BE2C (cell line): ENCODE measurements around the gene PA2G4.
A peak's percentile ranks its signal among the peaks of the same experiment; 100 is the strongest.

Source experiments
- DNase-seq: peaks from one replicate; pipeline ENCODE4 v3.0.0-alpha.2; 2020
- H3K27me3 ChIP-seq: fragments of 250-450 bp; sonication (Bioruptor Pico); 2 replicates; pipeline ENCODE4 v1.5.1; 2020; ENCODE audit warnings: mild to moderate bottlenecking
- H3K36me3 ChIP-seq: fragments of 250-450 bp; sonication (Bioruptor Pico); 2 replicates; pipeline ENCODE4 v1.5.1; 2020; ENCODE audit warnings: mild to moderate bottlenecking
- H3K4me1 ChIP-seq: fragments of 250-450 bp; sonication (Bioruptor Pico); 2 replicates; pipeline ENCODE4 v1.5.1; 2020
- H3K4me3 ChIP-seq: 2 replicates; pipeline ENCODE4 v1.5.1; 2011; ENCODE audit warnings: low read depth, low read length
- H3K9me3 ChIP-seq: fragments of 250-450 bp; sonication (Bioruptor Pico); 2 replicates; pipeline ENCODE4 v1.5.1; 2020
- TF ChIP-seq, protein P1 (sequence below): IDR thresholded peaks from 2 replicates; pipeline ENCODE4 v1.5.1; 2012; ENCODE audit warnings: mild to moderate bottlenecking, low read depth, low read length

The PA2G4 gene

DNA sequence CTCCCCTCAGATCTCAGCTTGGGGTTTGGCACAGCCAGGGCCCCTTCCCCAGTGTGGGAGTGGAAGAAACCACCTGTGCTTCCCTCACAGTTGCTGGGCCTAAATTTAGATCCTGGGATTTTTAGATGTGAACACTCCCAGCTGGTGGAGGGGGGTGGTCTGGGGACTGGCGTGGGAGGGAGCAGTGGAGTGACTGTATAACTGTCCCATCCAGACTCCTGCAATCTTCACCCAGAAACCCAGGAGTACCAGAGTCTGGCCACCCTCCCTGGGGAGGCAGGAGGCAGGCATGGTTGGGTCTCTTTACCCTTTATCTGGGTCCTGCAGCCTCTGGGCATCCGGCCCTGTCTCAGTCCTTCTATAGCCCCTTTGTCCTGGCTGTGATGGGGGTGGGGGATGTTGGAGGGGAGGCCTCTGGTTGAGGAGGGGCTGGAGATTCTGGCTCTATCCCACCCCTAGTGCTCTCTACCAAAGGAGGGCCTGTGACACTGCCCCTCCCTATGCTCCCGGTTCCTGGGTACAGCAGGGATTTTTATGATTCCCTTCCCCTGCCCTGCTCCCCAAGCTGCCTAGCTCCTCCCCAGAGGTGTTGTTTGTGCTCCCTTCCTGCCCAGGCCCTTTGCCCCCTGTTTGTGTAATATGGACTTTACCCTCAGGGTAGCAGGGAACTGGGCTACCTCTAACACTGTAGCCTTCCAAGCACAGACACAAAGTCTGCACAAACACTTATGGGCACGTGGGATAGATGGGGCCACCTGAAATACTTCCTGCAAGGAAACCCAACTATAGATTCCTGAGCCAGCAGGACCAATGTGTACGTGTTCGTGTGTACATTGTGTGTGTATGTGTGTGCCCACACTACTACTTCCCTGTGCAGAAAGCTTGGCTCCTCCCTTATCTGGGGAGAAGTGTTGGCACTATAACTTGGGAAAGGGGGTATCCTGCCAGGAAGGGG, 22.7 kb upstream of the PA2G4 start:
- Histone ChIP-seq H3K9me3 (no peaks in the 10 kb centered on the region), H3K27me3 (peaks cover 5% of the 10 kb centered on the region; the same call in 1 of the 2 replicates), H3K36me3 (no peaks in the 10 kb centered on the region), H3K4me3 (no peak overlapping the region), H3K4me1 (no peaks in the 10 kb centered on the region)
- DNase-seq: peak; percentile 39
- TF ChIP-seq, protein P1, sequence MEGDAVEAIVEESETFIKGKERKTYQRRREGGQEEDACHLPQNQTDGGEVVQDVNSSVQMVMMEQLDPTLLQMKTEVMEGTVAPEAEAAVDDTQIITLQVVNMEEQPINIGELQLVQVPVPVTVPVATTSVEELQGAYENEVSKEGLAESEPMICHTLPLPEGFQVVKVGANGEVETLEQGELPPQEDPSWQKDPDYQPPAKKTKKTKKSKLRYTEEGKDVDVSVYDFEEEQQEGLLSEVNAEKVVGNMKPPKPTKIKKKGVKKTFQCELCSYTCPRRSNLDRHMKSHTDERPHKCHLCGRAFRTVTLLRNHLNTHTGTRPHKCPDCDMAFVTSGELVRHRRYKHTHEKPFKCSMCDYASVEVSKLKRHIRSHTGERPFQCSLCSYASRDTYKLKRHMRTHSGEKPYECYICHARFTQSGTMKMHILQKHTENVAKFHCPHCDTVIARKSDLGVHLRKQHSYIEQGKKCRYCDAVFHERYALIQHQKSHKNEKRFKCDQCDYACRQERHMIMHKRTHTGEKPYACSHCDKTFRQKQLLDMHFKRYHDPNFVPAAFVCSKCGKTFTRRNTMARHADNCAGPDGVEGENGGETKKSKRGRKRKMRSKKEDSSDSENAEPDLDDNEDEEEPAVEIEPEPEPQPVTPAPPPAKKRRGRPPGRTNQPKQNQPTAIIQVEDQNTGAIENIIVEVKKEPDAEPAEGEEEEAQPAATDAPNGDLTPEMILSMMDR: no peak

DNA sequence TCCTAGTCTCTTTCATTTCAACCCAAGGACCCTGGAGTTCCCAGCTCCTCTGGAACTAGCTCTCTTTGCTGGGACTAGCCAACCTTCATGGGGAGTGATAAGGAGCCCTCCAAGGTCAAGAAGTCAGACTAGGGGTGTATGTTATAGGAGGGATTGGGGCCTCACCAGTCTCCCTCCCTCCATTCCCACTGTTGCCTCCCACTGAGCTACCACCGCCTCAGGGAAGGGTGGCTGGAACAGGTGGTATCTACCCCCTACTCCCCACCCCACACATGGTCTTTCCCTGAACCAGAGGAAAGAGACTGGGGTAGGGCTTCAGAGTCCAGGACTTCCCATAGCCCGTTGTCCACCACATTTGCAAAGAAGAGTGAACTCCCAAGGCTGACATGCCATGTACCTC, 22.0 kb upstream of the PA2G4 start:
- H3K4me3 ChIP-seq: no peak overlapping the region

DNA sequence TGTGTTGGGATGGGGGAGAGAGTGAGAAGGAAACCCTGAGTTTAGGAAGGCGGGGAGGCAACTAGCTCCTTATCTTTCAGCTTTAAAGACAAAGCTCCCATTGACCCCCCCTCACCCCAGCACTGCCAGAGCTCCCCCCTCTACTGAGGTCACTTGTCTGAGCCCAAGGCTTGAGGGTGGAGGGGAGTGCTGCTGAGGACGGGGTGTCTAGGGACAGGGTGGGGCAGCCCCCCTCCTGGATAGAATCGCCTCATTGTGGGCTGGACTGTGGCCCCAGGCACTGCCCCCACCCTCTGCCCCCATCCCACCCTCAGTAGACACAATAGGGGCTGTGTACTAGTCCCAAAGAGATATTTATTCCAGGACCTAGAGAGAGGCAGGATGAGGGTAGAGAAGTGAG, 21.4 kb upstream of the PA2G4 start:
- no peaks in the 10 kb centered on the region for H3K9me3 ChIP-seq
- DNase-seq: no peak
- TF ChIP-seq, protein P1: no peak
- no peaks in the 10 kb centered on the region for H3K4me1 ChIP-seq
- H3K27me3 ChIP-seq: peaks cover 5% of the 10 kb centered on the region; the same call in 1 of the 2 replicates
- H3K36me3 ChIP-seq: no peaks in the 10 kb centered on the region
- H3K4me3 ChIP-seq: no peak overlapping the region

More for the DNA sequence above, 22.0 kb upstream of the PA2G4 start:
- TF ChIP-seq, protein P1: no peak
- Histone ChIP-seq H3K36me3 (no peaks in the 10 kb centered on the region), H3K27me3 (peaks cover 5% of the 10 kb centered on the region; the same call in 1 of the 2 replicates), H3K4me1 (no peaks in the 10 kb centered on the region), H3K9me3 (no peaks in the 10 kb centered on the region)
- no peak for DNase-seq

DNA sequence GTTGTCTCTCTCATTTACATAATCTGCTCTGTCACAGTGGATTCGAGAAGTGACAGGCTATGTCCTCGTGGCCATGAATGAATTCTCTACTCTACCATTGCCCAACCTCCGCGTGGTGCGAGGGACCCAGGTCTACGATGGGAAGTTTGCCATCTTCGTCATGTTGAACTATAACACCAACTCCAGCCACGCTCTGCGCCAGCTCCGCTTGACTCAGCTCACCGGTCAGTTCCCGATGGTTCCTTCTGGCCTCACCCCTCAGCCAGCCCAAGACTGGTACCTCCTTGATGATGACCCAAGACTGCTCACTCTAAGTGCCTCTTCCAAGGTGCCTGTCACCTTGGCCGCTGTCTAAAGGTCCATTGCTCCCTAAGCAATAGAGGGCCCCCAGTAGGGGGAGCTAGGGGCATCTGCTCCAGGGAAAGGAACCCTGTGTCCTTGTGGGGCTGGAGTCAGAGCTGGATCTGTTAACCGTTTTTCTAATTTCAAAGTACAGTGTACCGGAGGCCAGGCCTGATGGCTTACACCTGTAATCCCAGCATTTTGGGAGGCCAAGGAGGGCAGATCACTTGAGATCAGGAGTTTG, 19.3 kb upstream of the PA2G4 start:
- no peaks in the 10 kb centered on the region for H3K4me1 ChIP-seq
- no peak overlapping the region for H3K4me3 ChIP-seq
- peaks cover 4% of the 10 kb centered on the region; the same call in 1 of the 2 replicates for H3K27me3 ChIP-seq
- no peaks in the 10 kb centered on the region for H3K36me3 ChIP-seq
- DNase-seq: peak; percentile 63
- TF ChIP-seq, protein P1: peak; percentile 80
- H3K9me3 ChIP-seq: no peaks in the 10 kb centered on the region

DNA sequence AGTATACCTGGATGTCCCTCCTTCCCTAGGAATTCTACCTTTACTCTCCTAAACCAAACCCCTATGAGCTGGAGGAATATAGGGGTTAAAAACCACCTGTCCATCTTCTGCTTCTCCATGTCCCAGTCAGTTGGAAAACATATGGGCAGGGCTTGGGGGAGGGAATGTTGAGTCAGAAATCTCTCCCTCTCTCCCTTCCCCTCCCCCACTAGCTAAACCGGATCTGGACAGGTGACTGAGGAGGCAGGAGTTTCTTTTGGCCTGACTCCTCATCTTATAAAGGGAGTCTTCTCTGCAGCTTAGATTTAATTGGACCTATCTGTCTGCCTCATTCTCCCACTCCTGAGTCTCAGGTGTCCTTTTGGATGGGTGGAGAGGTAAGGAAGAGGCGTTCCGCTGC, 18.3 kb upstream of the PA2G4 start:
- no peak for DNase-seq
- no peaks in the 10 kb centered on the region for H3K27me3 ChIP-seq
- H3K36me3 ChIP-seq: no peaks in the 10 kb centered on the region
- no peak overlapping the region for H3K4me3 ChIP-seq
- H3K9me3 ChIP-seq: no peaks in the 10 kb centered on the region
- TF ChIP-seq, protein P1: no peak
- H3K4me1 ChIP-seq: no peaks in the 10 kb centered on the region

DNA sequence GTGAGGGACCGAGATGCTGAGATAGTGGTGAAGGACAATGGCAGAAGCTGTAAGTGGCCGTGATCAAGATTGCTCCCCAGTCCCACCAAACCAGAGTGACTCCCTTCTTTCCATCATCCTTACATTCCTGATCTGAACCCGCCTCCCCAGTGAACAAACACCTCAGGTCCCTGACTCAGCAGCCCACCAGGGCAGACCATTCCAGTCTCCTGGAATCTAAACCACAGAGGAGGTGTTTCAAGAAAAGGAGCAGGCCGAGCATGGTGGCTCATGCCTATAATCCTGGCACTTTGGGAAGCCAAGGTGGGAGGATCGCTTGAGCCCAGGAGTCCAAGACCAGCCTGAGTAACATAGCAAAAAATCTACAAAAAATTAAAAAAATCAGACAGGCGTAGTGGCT, 17.8 kb upstream of the PA2G4 start:
- Histone ChIP-seq H3K4me1 (no peaks in the 10 kb centered on the region), H3K36me3 (no peaks in the 10 kb centered on the region), H3K9me3 (no peaks in the 10 kb centered on the region), H3K27me3 (no peaks in the 10 kb centered on the region), H3K4me3 (no peak overlapping the region)
- DNase-seq: no peak
- TF ChIP-seq, protein P1: no peak
